SU-DHL-6 (cell line): Measurements from ENCODE around the gene ZPBP2.

Experiments used
- CTCF ChIP-seq: fragments of 200-600 bp; sonication (generic); IDR thresholded peaks from one replicate; pipeline ENCODE4 v1.5.1; 2017; ENCODE audit warnings: antibody characterized with exemption, mild to moderate bottlenecking, low read length, moderate library complexity; ENCODE audit not compliant: insufficient read depth, poor library complexity, severe bottlenecking
- EZH2phosphoT487 ChIP-seq: fragments of 200-600 bp; sonication (generic), shearing (Covaris generic); conservative IDR thresholded peaks from 2 replicates; pipeline ENCODE4 v1.6.1; 2018; ENCODE audit warnings: mild to moderate bottlenecking, antibody characterized with exemption, low read length, moderate library complexity, mixed read lengths

- TF ChIP-seq CTCF (no peak), EZH2phosphoT487 (no peak)
Observed at GRCh38 chr17:39863244-39863917, 4.6 kb upstream of the ZPBP2 start.
